ENCODE results near the gene GSG1L.

GSG1L gene

GRCh38 chr16:28062261-28062846 is 1.2 kb downstream of the GSG1L start:
- no peak for DNase-seq

GRCh38 chr16:28061352-28062101 is 2.0 kb downstream of the GSG1L start:
- DNase-seq = no peak

- DNase-seq = no peak
Measured at GRCh38 chr16:28059841-28060575, 3.5 kb downstream of the GSG1L start.

- DNase-seq = no peak
Measured at GRCh38 chr16:28058839-28059589, 4.5 kb downstream of the GSG1L start.

GRCh38 chr16:28057949-28058348 is 5.6 kb downstream of the GSG1L start:
- DNase-seq = no peak

- DNase-seq = no peak
Measured at GRCh38 chr16:28053461-28053860, 10.1 kb downstream of the GSG1L start.

GRCh38 chr16:28052274-28053128 is 11.0 kb downstream of the GSG1L start:
- no peak for DNase-seq

- DNase-seq = no peak
Measured at GRCh38 chr16:28051486-28051885, 12.0 kb downstream of the GSG1L start.

- peak in 1 of 2 experiments; percentile 24 for DNase-seq
Measured at GRCh38 chr16:28042811-28043210, 20.7 kb downstream of the GSG1L start.

- DNase-seq = no peak
Measured at GRCh38 chr16:28041615-28042014, 21.9 kb downstream of the GSG1L start.

GRCh38 chr16:28040039-28040438 is 23.5 kb downstream of the GSG1L start:
- no peak for DNase-seq

GRCh38 chr16:28039493-28039892 is 24.0 kb downstream of the GSG1L start:
- DNase-seq = no peak

GRCh38 chr16:28038409-28038808 is 25.1 kb downstream of the GSG1L start:
- DNase-seq = no peak

GRCh38 chr16:28035866-28036393 is 27.6 kb downstream of the GSG1L start:
- DNase-seq = no peak

GRCh38 chr16:28033870-28034269 is 29.6 kb downstream of the GSG1L start:
- DNase-seq = no peak

- no peak for DNase-seq
Measured at GRCh38 chr16:28029387-28030002, 34.0 kb downstream of the GSG1L start.

- no peak for DNase-seq
Measured at GRCh38 chr16:28027055-28027454, 36.5 kb downstream of the GSG1L start.

GRCh38 chr16:28025631-28026030 is 37.9 kb downstream of the GSG1L start:
- DNase-seq = no peak

- DNase-seq = no peak
Measured at GRCh38 chr16:28019218-28019617, 44.3 kb downstream of the GSG1L start.

GRCh38 chr16:28014851-28015250 is 48.7 kb downstream of the GSG1L start:
- no peak for DNase-seq

- DNase-seq = no peak
Measured at GRCh38 chr16:28013878-28014277, 49.6 kb downstream of the GSG1L start.

- no peak for DNase-seq
Measured at GRCh38 chr16:28013392-28013791, 50.1 kb downstream of the GSG1L start.

All from NCI-H446 (cell line).